ENCODE measurements around the gene PAX8. TPM values are rescaled to one million over a fixed set of nuclear protein-coding genes. Genes with fewer than 3 reads are reported as not detected.

Gene PAX8
- total and polyA plus RNA-seq, 7 donors = 0.41 to 10.8 (median 0.93) TPM; not detected in 1

GRCh38 chr2:113231064-113231463 lies 47.7 kb downstream of the PAX8 start:
- Histone ChIP-seq H3K27ac (no peak overlapping the region), H3K4me1 (no peaks in the 10 kb centered on the region), H3K27me3 (no peaks in the 10 kb centered on the region), H3K36me3 (no peaks in the 10 kb centered on the region), H3K9me3 (no peaks in the 10 kb centered on the region), H3K4me3 (no peak overlapping the region)
- 19 to 61% methylated on average over 3 of the region's 3 CpGs for WGBS, 2 donors
- intact Hi-C loops (cut with DNase I) = no loop called here
- TF ChIP-seq EP300 (IDR thresholded peaks at IDR 0.05) (no peak), CTCF (IDR thresholded peaks at IDR 0.05) (no peak)
- no peak for DNase-seq

GRCh38 chr2:113230531-113230930 lies 48.2 kb downstream of the PAX8 start:
- no peaks in the 10 kb centered on the region for H3K36me3 ChIP-seq
- no peaks in the 10 kb centered on the region for H3K4me1 ChIP-seq
- H3K4me3 ChIP-seq = no peak overlapping the region
- H3K27ac ChIP-seq = no peak overlapping the region
- no peaks in the 10 kb centered on the region for H3K9me3 ChIP-seq
- intact Hi-C loops (cut with DNase I) = no loop called here
- DNase-seq = no peak
- WGBS, 2 donors = 60 to 73% methylated on average over 6 of the region's 6 CpGs
- TF ChIP-seq CTCF (IDR thresholded peaks at IDR 0.05) = no peak
- TF ChIP-seq POLR2A (IDR thresholded peaks at IDR 0.05) = no peak
- TF ChIP-seq EP300 (IDR thresholded peaks at IDR 0.05) = no peak
- TF ChIP-seq POLR2AphosphoS5 (IDR thresholded peaks at IDR 0.05) = no peak
- no peaks in the 10 kb centered on the region for H3K27me3 ChIP-seq

- intact Hi-C loops (cut with DNase I) = no loop called here
- TF ChIP-seq POLR2A (IDR thresholded peaks at IDR 0.05) (no peak), CTCF (IDR thresholded peaks at IDR 0.05) (no peak), POLR2AphosphoS5 (IDR thresholded peaks at IDR 0.05) (no peak), EP300 (IDR thresholded peaks at IDR 0.05) (no peak)
- Histone ChIP-seq H3K9me3 (no peaks in the 10 kb centered on the region), H3K36me3 (no peaks in the 10 kb centered on the region), H3K27ac (no peak overlapping the region), H3K4me3 (no peak overlapping the region), H3K4me1 (no peaks in the 10 kb centered on the region), H3K27me3 (no peaks in the 10 kb centered on the region)
- WGBS, 2 donors = 68 to 73% methylated on average over 3 of the region's 3 CpGs
- DNase-seq = no peak
Measured at GRCh38 chr2:113229795-113230194, 48.9 kb downstream of the PAX8 start.

DNA sequence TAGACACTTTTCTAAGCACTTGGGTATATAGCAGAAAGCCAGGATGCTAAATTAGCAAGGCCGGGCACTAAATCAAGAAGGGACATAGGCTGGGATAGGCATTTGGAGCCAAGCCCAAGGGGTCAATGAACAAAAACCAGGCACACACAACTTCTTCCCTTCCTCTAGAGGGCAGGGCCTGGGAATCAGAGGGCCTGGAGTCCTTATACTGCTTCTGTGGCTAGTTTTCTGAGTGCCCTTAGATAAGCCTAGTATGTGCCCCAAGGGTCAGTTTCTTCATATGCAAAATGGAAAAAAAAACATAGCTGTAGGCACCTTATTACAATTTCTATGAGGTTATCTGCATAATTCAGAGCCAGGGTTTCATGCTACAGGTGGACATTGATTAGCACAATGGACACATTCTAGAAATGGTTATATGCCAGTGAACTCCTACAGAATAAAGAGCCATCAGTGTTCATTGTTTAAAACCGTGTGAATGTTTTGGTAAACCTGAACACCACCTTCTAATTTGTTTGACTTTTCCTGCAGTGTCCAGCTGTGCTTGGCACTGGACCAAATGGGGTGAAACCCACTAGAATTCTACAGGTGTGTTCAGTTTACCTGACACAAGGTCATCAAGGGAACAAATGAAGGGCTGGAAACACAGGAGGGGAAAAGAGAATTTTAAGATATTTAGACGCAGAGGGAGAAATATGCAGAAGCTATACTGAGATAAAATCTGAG lies 49.6 kb downstream of the PAX8 start:
- intact Hi-C loops (cut with DNase I) = no loop called here
- H3K36me3 ChIP-seq = no peaks in the 10 kb centered on the region
- H3K9me3 ChIP-seq = no peaks in the 10 kb centered on the region
- WGBS, 2 donors = 47 to 62% methylated on average over 3 of the region's 3 CpGs
- no peak overlapping the region for H3K4me3 ChIP-seq
- no peaks in the 10 kb centered on the region for H3K27me3 ChIP-seq
- no peak for DNase-seq
- TF ChIP-seq EP300 (IDR thresholded peaks at IDR 0.05) (no peak), POLR2AphosphoS5 (IDR thresholded peaks at IDR 0.05) (no peak), POLR2A (IDR thresholded peaks at IDR 0.05) (no peak), CTCF (IDR thresholded peaks at IDR 0.05) (no peak)
- no peak overlapping the region for H3K27ac ChIP-seq
- H3K4me1 ChIP-seq = no peaks in the 10 kb centered on the region

- DNase-seq = no peak
- H3K27me3 ChIP-seq = no peaks in the 10 kb centered on the region
- intact Hi-C loops (cut with DNase I) = no loop called here
- no peaks in the 10 kb centered on the region for H3K9me3 ChIP-seq
- H3K36me3 ChIP-seq = no peaks in the 10 kb centered on the region
- TF ChIP-seq POLR2AphosphoS5 (IDR thresholded peaks at IDR 0.05) = no peak
- TF ChIP-seq CTCF (IDR thresholded peaks at IDR 0.05) = no peak
- no peak for TF ChIP-seq POLR2A (IDR thresholded peaks at IDR 0.05)
- no peak for TF ChIP-seq EP300 (IDR thresholded peaks at IDR 0.05)
- H3K4me3 ChIP-seq = no peak overlapping the region
- H3K27ac ChIP-seq = no peak overlapping the region
- no peaks in the 10 kb centered on the region for H3K4me1 ChIP-seq
- WGBS, 2 donors = 92 to 95% methylated on average over 1 of the region's 1 CpG
Measured at GRCh38 chr2:113228351-113228750, 50.4 kb downstream of the PAX8 start.
